Lower lobe of right lung (tissue), 2 donors: Measurements from ENCODE around the gene TMC5. TPM values are rescaled to one million over a fixed set of nuclear protein-coding genes. Genes with fewer than 3 reads are reported as not detected.

ENCODE experiments used
- ATAC-seq, 2 donors: fragments of 200-7000 bp; cut with Tn5 transposase; one replicate each; pipeline ENCODE4 v1.9.1; 2020 to 2022; ENCODE audit warnings: mild to moderate bottlenecking in 2 of 2, moderate library complexity in 2 of 2
- DNase-seq: peaks from one replicate; pipeline ENCODE4 v3.0.0-alpha.2; 2020
- H3K27ac ChIP-seq: fragments of 200-600 bp; one replicate; pipeline ENCODE4 v1.8.0; 2022
- H3K27me3 ChIP-seq: fragments of 200-600 bp; one replicate; pipeline ENCODE4 v1.8.0; 2022; ENCODE audit warnings: low read depth
- H3K36me3 ChIP-seq: fragments of 200-600 bp; one replicate; pipeline ENCODE4 v1.8.0; 2022; ENCODE audit warnings: mild to moderate bottlenecking
- H3K4me1 ChIP-seq: fragments of 200-600 bp; one replicate; pipeline ENCODE4 v1.8.0; 2022
- H3K4me3 ChIP-seq: fragments of 200-600 bp; one replicate; pipeline ENCODE4 v1.8.0; 2022; ENCODE audit warnings: mild to moderate bottlenecking
- H3K9me3 ChIP-seq: fragments of 200-600 bp; one replicate; pipeline ENCODE4 v1.8.0; 2022
- CTCF ChIP-seq: fragments of 200-600 bp; IDR thresholded peaks from one replicate; pipeline ENCODE4 v1.8.0; 2022; ENCODE audit warnings: antibody characterized with exemption, mild to moderate bottlenecking
- intact Hi-C: fragments of 100-400 bp; cut with DNase I; formaldehyde crosslinking; loops from one replicate; pipeline ENCODE4 v1.11.0; 2022
- total RNA-seq: library from RNA; stranded (reverse); fragmentation: NEBNext Ultra II Directional; extraction: Animal tissue kit (Norgen Biotek cat#: 25700); gene quantifications from one replicate; pipeline ENCODE4 v1.2.1, GENCODE V29; 2021
- donor health status: DM: no; HTN: yes; CAD: no; lungs with severe emphysema.

Gene TMC5
- total RNA-seq, 1 donor from 2014 or later, result 62.1 TPM

GRCh38 chr16:19484096-19484495 lies 66.4 kb downstream of the TMC5 start:
- no peak for ATAC-seq
- no peaks in the 10 kb centered on the region for H3K4me1 ChIP-seq
- DNase-seq, result no peak
- peaks cover 16% of the 10 kb centered on the region for H3K36me3 ChIP-seq
- H3K9me3 ChIP-seq, result no peaks in the 10 kb centered on the region
- no peak for TF ChIP-seq CTCF
- H3K4me3 ChIP-seq, result no peak overlapping the region
- H3K27ac ChIP-seq, result no peak overlapping the region
- intact Hi-C loops, result no loop called here
- no peaks in the 10 kb centered on the region for H3K27me3 ChIP-seq

- intact Hi-C loops, result no loop called here
- H3K4me1 ChIP-seq, result no peaks in the 10 kb centered on the region
- no peak for TF ChIP-seq CTCF
- DNase-seq (no peak), ATAC-seq (no peak)
- H3K36me3 ChIP-seq, result peaks cover 16% of the 10 kb centered on the region
- no peak overlapping the region for H3K4me3 ChIP-seq
- H3K27ac ChIP-seq, result no peak overlapping the region
- H3K9me3 ChIP-seq, result no peaks in the 10 kb centered on the region
- no peaks in the 10 kb centered on the region for H3K27me3 ChIP-seq
These were observed 67.9 kb downstream of the TMC5 start for GRCh38 chr16:19485611-19486010.

DNA sequence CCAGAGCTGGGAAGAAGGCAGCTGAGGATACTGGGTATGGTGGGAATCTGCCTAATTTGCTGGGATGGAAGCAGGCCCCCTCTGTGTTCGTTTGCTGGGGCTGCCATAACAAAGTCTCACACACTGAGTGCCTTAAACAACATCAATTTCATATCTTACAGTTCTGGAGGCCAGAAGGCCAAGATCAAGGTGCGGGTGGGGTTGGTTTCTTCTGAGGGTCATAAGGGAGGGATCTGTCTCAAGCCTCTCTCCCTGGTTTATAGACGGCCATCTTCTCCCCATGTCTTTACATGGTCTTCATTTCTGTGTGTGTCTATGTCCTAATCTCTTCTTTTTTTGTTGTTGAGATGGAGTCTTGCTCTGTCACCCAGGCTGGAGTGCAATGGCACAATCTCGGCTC lies 68.4 kb downstream of the TMC5 start:
- Histone ChIP-seq H3K4me3 (no peak overlapping the region), H3K36me3 (peaks cover 16% of the 10 kb centered on the region), H3K4me1 (no peaks in the 10 kb centered on the region), H3K9me3 (no peaks in the 10 kb centered on the region), H3K27me3 (no peaks in the 10 kb centered on the region), H3K27ac (no peak overlapping the region)
- ATAC-seq (no peak), DNase-seq (no peak)
- TF ChIP-seq CTCF, result no peak
- intact Hi-C loops, result no loop called here

- H3K27ac ChIP-seq, result no peak overlapping the region
- peaks cover 14% of the 10 kb centered on the region for H3K36me3 ChIP-seq
- DNase-seq (no peak), ATAC-seq (no peak)
- H3K4me3 ChIP-seq, result no peak overlapping the region
- no peaks in the 10 kb centered on the region for H3K27me3 ChIP-seq
- H3K9me3 ChIP-seq, result no peaks in the 10 kb centered on the region
- no peak for TF ChIP-seq CTCF
- intact Hi-C loops, result no loop called here
- H3K4me1 ChIP-seq, result no peaks in the 10 kb centered on the region
These were observed 69.2 kb downstream of the TMC5 start for GRCh38 chr16:19486750-19487325.

DNA sequence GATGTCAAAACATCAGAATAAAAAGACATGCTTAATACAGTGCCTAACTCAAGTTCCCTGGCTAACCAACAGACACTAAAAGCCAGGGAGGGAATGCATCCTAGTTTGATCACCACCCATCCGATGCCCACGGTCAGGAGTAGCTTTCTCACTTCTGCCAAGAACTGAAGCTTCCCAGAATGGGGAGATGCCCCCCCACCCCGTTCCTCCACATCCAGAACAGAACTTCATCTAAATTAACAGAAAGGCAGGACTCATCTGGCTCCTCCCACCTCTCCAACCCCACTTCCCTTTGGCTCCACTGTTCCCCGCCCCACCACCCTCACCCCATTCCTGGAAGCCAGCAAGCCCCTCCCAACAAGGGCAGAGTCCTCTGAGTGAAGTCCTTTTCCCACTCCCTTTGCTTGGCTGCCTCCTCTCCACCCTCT lies 70.5 kb downstream of the TMC5 start:
- Histone ChIP-seq H3K36me3 (peaks cover 11% of the 10 kb centered on the region), H3K4me1 (no peaks in the 10 kb centered on the region), H3K27me3 (no peaks in the 10 kb centered on the region), H3K27ac (no peak overlapping the region), H3K9me3 (no peaks in the 10 kb centered on the region), H3K4me3 (no peak overlapping the region)
- peak; percentile 71 to 80 for ATAC-seq
- intact Hi-C loops, result no loop called here
- no peak for TF ChIP-seq CTCF
- no peak for DNase-seq
